D721Med (cell line): Measurements from ENCODE around the gene C1QTNF7.

Experiments
- DNase-seq: peaks from one replicate; pipeline ENCODE4 v3.0.0; 2011; ENCODE audit warnings: low spot score; ENCODE audit not compliant: insufficient read length
- FAIRE-seq: peaks from 2 replicates; lab custom pipeline; 2011; peaks lifted over from hg19 to GRCh38; lab: Jason Lieb, UNC
- CTCF ChIP-seq: IDR thresholded peaks from 2 replicates; pipeline ENCODE4 v1.5.1; 2012; ENCODE audit warnings: mild to moderate bottlenecking, control low read depth; ENCODE audit not compliant: insufficient read depth; ENCODE audit errors: missing control alignments

Gene C1QTNF7

DNA sequence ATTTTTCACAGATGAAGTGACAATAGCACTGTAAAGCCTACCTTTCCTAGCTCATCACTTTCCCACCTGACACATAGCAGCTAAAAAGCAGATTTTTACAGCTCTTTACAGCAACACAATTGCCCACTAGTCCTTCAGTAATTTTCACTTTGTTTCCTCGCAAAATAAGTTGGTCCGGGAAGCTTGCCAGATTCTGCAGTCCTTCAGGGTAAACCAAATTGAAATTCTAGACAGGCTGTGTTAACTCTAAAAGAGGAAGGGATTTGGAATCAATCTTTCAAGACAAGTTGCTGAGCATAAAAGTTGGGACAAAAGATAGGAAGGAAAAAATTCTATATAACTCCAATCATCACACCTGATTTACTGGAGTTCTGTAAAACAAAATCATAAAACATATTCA is 8.7 kb downstream of the C1QTNF7 start:
- DNase-seq, result no peak

DNA sequence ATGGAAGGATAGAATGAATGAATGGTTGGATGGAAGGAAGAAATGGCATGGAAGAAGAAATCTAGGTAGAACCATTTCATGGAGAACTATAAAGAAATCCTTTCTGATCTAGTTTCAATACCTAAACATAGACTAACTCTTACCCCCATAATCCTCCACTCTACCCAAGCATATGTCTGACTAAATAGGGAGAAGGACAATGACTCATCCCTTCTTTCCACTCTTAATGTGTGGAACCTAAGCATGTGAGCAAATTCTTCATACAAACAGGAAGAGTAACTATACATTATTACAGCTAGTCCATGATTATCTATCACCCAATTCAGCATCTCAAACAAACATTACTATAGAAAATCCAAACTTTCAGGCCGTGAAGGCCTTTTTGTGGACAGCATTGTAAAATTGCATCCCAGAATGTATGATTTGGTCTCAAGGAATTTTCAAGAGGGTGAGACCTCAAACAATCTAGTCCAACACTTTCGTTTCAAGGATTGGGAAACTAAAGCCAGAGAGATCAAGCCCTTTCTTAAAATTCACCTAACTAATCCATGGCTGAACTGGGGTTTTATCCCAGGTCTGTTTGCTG is 11.2 kb downstream of the C1QTNF7 start:
- TF ChIP-seq CTCF, result no peak
- FAIRE-seq (no peak), DNase-seq (no peak)

More for the DNA sequence above, 8.7 kb downstream of the C1QTNF7 start:
- FAIRE-seq, result no peak
- TF ChIP-seq CTCF, result no peak

DNA sequence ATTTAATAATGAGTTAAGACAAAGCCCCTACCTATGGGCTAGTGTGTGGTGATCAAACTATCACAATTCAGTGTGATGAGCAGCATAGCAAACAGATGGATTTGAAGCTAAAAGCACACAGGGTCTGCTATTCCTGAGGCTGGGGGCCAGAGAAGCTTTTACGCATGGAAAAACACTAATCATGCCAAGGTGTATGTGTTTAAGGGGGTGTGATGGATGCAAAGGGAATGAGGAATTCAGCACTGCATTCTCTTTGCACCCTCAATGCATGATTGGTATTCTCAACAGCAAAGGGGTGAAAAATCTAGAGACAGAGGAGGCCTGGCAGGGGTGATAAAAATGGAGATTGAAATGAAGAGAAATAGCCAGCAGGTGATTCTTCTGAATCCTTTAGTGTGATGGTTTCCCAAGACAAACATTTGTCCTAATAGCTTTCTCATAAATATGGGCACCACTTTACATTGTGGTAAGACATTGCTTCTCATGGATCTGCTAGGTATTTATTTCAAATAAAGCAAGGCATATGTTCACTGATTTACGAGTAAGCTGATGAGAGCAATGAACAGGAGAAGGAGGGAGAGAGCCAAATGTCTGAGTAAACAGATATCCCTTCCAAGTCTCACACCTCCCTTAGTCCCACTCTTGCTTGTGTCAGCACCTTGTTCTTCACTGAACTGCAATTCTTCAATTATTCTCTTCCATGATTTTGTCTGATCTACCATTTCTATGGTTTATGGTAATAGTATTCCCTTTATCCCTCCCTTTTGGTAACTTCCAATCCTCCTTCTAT is 15.7 kb downstream of the C1QTNF7 start:
- DNase-seq (no peak), FAIRE-seq (no peak)
- TF ChIP-seq CTCF, result no peak

DNA sequence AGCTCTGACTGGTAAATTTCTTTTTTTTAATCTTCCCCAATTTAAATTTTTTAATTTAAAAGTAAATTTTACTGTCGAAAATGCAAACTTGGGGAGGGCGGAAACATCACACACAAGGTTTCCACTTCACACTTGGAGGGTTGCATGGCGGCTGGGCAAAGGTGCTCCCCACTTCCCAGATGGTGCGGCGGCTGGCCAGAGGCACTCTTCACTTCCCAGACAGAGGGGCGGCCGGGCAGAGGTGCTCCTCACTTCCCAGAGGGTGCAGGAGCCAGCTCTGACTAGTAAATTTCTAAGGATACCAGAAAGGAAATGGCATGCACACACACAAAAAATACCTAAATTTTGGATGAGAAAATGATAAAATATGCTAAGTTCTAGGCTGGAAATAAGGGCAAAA is 16.4 kb downstream of the C1QTNF7 start:
- no peak for TF ChIP-seq CTCF
- FAIRE-seq (no peak), DNase-seq (no peak)

- DNase-seq (no peak), FAIRE-seq (no peak)
- TF ChIP-seq CTCF, result no peak
Measured at GRCh38 chr4:15444879-15445547, 17.2 kb downstream of the C1QTNF7 start.

- FAIRE-seq (no peak), DNase-seq (no peak)
- no peak for TF ChIP-seq CTCF
Measured at GRCh38 chr4:15451181-15451865, 23.5 kb downstream of the C1QTNF7 start.
